Neural cell (in vitro differentiated cells): Measurements from ENCODE around the gene JAZF1. TPM values are rescaled to one million over a fixed set of nuclear protein-coding genes. Genes with fewer than 3 reads are reported as not detected.

Experiments used
- H2AFZ ChIP-seq: fragments of 200-600, 300-800 bp; sonication (generic), shearing (Covaris generic); 2 replicates; pipeline ENCODE4 v1.6.0; 2014; ENCODE audit warnings: low read depth, mild to moderate bottlenecking, antibody characterized with exemption, low read length, moderate library complexity
- H3F3A ChIP-seq: fragments of 200-600 bp; shearing (Covaris generic); 2 replicates; pipeline ENCODE4 v1.6.1; 2016; ENCODE audit warnings: mild to moderate bottlenecking, moderate library complexity, mixed read lengths, antibody characterized with exemption, low read length; ENCODE audit not compliant: insufficient read depth, poor library complexity, severe bottlenecking
- H3K27ac ChIP-seq: fragments of 200-600, 300-800 bp; sonication (generic), shearing (Covaris generic); 2 replicates; pipeline ENCODE4 v1.5.1; 2014; ENCODE audit warnings: mild to moderate bottlenecking, low read length, moderate library complexity
- H3K27me3 ChIP-seq: fragments of 300-800, 200-600 bp; sonication (generic), shearing (Covaris generic); 2 replicates; pipeline ENCODE4 v1.6.0; 2014; ENCODE audit warnings: mild to moderate bottlenecking, low read depth, low read length, moderate library complexity; ENCODE audit not compliant: insufficient read depth
- H3K36me3 ChIP-seq: fragments of 300-800, 200-600 bp; sonication (generic), shearing (Covaris generic); 2 replicates; pipeline ENCODE4 v1.5.1; 2014; ENCODE audit warnings: mild to moderate bottlenecking, antibody characterized with exemption, low read length, moderate library complexity; ENCODE audit not compliant: insufficient read depth
- H3K4me2 ChIP-seq: fragments of 300-800, 200-600 bp; sonication (generic), shearing (Covaris generic); 2 replicates; pipeline ENCODE4 v1.6.0; 2014; ENCODE audit warnings: mild to moderate bottlenecking, low read length
- H3K4me3 ChIP-seq: fragments of 300-800, 200-600 bp; sonication (generic), shearing (Covaris generic); 2 replicates; pipeline ENCODE4 v1.5.1; 2014; ENCODE audit warnings: mild to moderate bottlenecking, low read length, moderate library complexity
- H3K79me2 ChIP-seq: fragments of 200-600 bp; shearing (Covaris generic); replicated peaks from 2 replicates; pipeline ENCODE4 v1.6.0; 2014; ENCODE audit warnings: mild to moderate bottlenecking, low read length, moderate library complexity; ENCODE audit not compliant: insufficient read depth
- H3K9ac ChIP-seq: fragments of 300-800, 200-600 bp; sonication (generic), shearing (Covaris generic); 2 replicates; pipeline ENCODE4 v1.6.1; 2016; ENCODE audit warnings: mild to moderate bottlenecking, low read length, mixed read lengths
- H3K9me2 ChIP-seq: fragments of 200-600 bp; shearing (Covaris generic); 2 replicates; pipeline ENCODE4 v1.6.1; 2016; ENCODE audit warnings: mild to moderate bottlenecking, low read length, mixed read lengths; ENCODE audit not compliant: insufficient read depth
- H3K9me3 ChIP-seq: fragments of 200-600, 300-800 bp; sonication (generic), shearing (Covaris generic); 2 replicates; pipeline ENCODE4 v1.6.1; 2016; ENCODE audit warnings: mild to moderate bottlenecking, mixed run types, low read length, moderate library complexity, mixed read lengths
- H4K20me1 ChIP-seq: fragments of 200-600 bp; shearing (Covaris generic); 2 replicates; pipeline ENCODE4 v1.6.1; 2016; ENCODE audit warnings: mild to moderate bottlenecking, mixed run types; ENCODE audit not compliant: insufficient read depth
- EZH2 ChIP-seq: fragments of 200-600, 300-800 bp; shearing (Covaris generic), sonication (generic); IDR thresholded peaks from 2 replicates; pipeline ENCODE4 v1.6.1; 2014; ENCODE audit warnings: antibody characterized with exemption, low read length, borderline replicate concordance, mild to moderate bottlenecking; ENCODE audit not compliant: insufficient read depth, poor library complexity, severe bottlenecking
- MXI1 ChIP-seq: fragments of 450-650 bp; conservative IDR thresholded peaks from 2 replicates; pipeline ENCODE4 v1.6.1; 2014; ENCODE audit warnings: antibody characterized with exemption, mild to moderate bottlenecking; ENCODE audit not compliant: poor library complexity, severe bottlenecking
- POLR2AphosphoS5 ChIP-seq: IDR thresholded peaks from 2 replicates; pipeline ENCODE4 v1.6.1; 2012
- RAD21 ChIP-seq: fragments of 450-650 bp; conservative IDR thresholded peaks from 2 replicates; pipeline ENCODE4 v1.6.1; 2014; ENCODE audit warnings: antibody characterized with exemption, mild to moderate bottlenecking, moderate library complexity
- REST ChIP-seq: IDR thresholded peaks from 2 replicates; pipeline ENCODE4 v1.6.1; 2012; ENCODE audit warnings: borderline replicate concordance
- SMC3 ChIP-seq: fragments of 450-650 bp; conservative IDR thresholded peaks from 2 replicates; pipeline ENCODE4 v1.6.1; 2014; ENCODE audit warnings: antibody characterized with exemption, mild to moderate bottlenecking, moderate library complexity; ENCODE audit not compliant: poor library complexity
- TAF1 ChIP-seq: IDR thresholded peaks from 2 replicates; pipeline ENCODE4 v1.6.1; 2012; ENCODE audit warnings: low read depth
- polyA plus RNA-seq: library from polyadenylated mRNA; depleted of rRNA; stranded (reverse); fragments of >200 nt; gene quantifications from 2 replicates; pipeline ENCODE4 v1.2.3, GENCODE V29; 2014
- TF ChIP-seq, protein P1 (sequence below): fragments of 450-650 bp; IDR thresholded peaks from 2 replicates; pipeline ENCODE4 v1.5.1; 2014; ENCODE audit warnings: antibody characterized with exemption, mild to moderate bottlenecking, moderate library complexity; ENCODE audit not compliant: poor library complexity, severe bottlenecking

Gene JAZF1
- polyA plus RNA-seq, 1 donor from 2014 or later = 29.5 TPM

DNA sequence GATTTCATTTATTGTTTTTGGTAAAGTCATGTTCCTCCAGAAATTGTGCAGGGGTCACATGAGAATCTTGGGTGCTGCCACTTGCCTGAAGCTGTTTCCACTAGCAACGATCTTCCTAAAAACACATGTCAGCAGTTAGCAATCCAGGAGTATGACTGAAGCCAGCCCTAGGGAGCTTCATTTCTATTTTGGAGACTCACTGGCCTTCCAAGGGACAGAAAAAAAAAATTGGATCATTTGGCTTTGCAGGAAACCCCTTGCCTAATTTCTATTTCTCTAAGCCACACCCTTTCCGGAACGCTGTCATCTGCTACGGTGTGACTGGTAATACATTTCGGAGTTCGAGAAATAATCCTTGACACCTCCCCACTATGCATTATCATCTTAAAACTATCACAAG lies 236.0 kb downstream of the JAZF1 start:
- H3K9me3 ChIP-seq = no peaks in the 10 kb centered on the region
- H3K4me3 ChIP-seq = no peak overlapping the region
- no peaks in the 10 kb centered on the region for H3K9me2 ChIP-seq
- no peaks in the 10 kb centered on the region for H3K27me3 ChIP-seq
- H3K27ac ChIP-seq = no peak overlapping the region
- H4K20me1 ChIP-seq = no peaks in the 10 kb centered on the region
- H3K9ac ChIP-seq = no peak overlapping the region
- H3F3A ChIP-seq = no peaks in the 10 kb centered on the region
- H2AFZ ChIP-seq = no peak overlapping the region
- no peak overlapping the region for H3K4me2 ChIP-seq
- no peaks in the 10 kb centered on the region for H3K79me2 ChIP-seq
- TF ChIP-seq RAD21 (no peak), REST (no peak)
- no peaks in the 10 kb centered on the region for H3K36me3 ChIP-seq

GRCh38 chr7:27943241-27943640 lies 237.4 kb downstream of the JAZF1 start:
- no peak overlapping the region for H3K27ac ChIP-seq
- no peak overlapping the region for H2AFZ ChIP-seq
- no peaks in the 10 kb centered on the region for H4K20me1 ChIP-seq
- no peaks in the 10 kb centered on the region for H3K9me2 ChIP-seq
- no peak overlapping the region for H3K4me2 ChIP-seq
- no peaks in the 10 kb centered on the region for H3F3A ChIP-seq
- no peaks in the 10 kb centered on the region for H3K36me3 ChIP-seq
- TF ChIP-seq SMC3 (no peak), EZH2 (no peak), RAD21 (no peak), REST (no peak), TAF1 (no peak), POLR2AphosphoS5 (no peak), MXI1 (no peak)
- TF ChIP-seq, protein P1, sequence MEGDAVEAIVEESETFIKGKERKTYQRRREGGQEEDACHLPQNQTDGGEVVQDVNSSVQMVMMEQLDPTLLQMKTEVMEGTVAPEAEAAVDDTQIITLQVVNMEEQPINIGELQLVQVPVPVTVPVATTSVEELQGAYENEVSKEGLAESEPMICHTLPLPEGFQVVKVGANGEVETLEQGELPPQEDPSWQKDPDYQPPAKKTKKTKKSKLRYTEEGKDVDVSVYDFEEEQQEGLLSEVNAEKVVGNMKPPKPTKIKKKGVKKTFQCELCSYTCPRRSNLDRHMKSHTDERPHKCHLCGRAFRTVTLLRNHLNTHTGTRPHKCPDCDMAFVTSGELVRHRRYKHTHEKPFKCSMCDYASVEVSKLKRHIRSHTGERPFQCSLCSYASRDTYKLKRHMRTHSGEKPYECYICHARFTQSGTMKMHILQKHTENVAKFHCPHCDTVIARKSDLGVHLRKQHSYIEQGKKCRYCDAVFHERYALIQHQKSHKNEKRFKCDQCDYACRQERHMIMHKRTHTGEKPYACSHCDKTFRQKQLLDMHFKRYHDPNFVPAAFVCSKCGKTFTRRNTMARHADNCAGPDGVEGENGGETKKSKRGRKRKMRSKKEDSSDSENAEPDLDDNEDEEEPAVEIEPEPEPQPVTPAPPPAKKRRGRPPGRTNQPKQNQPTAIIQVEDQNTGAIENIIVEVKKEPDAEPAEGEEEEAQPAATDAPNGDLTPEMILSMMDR = no peak
- no peaks in the 10 kb centered on the region for H3K9me3 ChIP-seq
- no peak overlapping the region for H3K4me3 ChIP-seq
- no peak overlapping the region for H3K9ac ChIP-seq
- no peaks in the 10 kb centered on the region for H3K27me3 ChIP-seq
- H3K79me2 ChIP-seq = no peaks in the 10 kb centered on the region
